Astrocyte (in vitro differentiated cells and primary cell): ENCODE results near the gene TMEM63C. TPM values are rescaled to one million over a fixed set of nuclear protein-coding genes. Genes with fewer than 3 reads are reported as not detected.

Source experiments
- DNase-seq: peaks from one replicate; pipeline ENCODE4 v3.0.0-alpha.2; 2010; ENCODE audit warnings: low read depth
- FAIRE-seq: peaks from 2 replicates; lab custom pipeline; 2011; peaks lifted over from hg19 to GRCh38; lab: Jason Lieb, UNC
- H2AFZ ChIP-seq: 2 replicates; pipeline ENCODE4 v1.6.0; 2012; ENCODE audit warnings: low read depth, low read length, inconsistent platforms
- H3K27ac ChIP-seq: 2 replicates; pipeline ENCODE4 v1.5.1; 2011; ENCODE audit warnings: low read depth, low read length, inconsistent platforms
- H3K27me3 ChIP-seq: 2 replicates; pipeline ENCODE4 v1.6.0; 2011; ENCODE audit warnings: low read length, inconsistent platforms; ENCODE audit not compliant: insufficient read depth
- H3K36me3 ChIP-seq: 2 replicates; pipeline ENCODE4 v1.5.1; 2011; ENCODE audit warnings: low read length, inconsistent platforms; ENCODE audit not compliant: insufficient read depth
- H3K4me1 ChIP-seq: 2 replicates; pipeline ENCODE4 v1.5.1; 2011; ENCODE audit warnings: low read length, inconsistent platforms; ENCODE audit not compliant: insufficient read depth
- H3K4me2 ChIP-seq: 2 replicates; pipeline ENCODE4 v1.6.0; 2012; ENCODE audit warnings: low read length, inconsistent platforms
- H3K4me3 ChIP-seq: 2 replicates; pipeline ENCODE4 v1.5.1; 2011; ENCODE audit warnings: low read depth, mild to moderate bottlenecking, low read length, inconsistent platforms; ENCODE audit not compliant: insufficient read depth
- H3K79me2 ChIP-seq: 2 replicates; pipeline ENCODE4 v1.6.0; 2012; ENCODE audit warnings: mild to moderate bottlenecking, low read length, inconsistent platforms; ENCODE audit not compliant: insufficient read depth
- H3K9ac ChIP-seq: 2 replicates; pipeline ENCODE4 v1.6.0; 2012; ENCODE audit warnings: mild to moderate bottlenecking, low read length, inconsistent platforms
- H3K9me3 ChIP-seq: 2 replicates; pipeline ENCODE4 v1.5.1; 2012; ENCODE audit warnings: low read depth, mild to moderate bottlenecking, low read length, inconsistent platforms; ENCODE audit not compliant: insufficient read depth
- H4K20me1 ChIP-seq: 2 replicates; pipeline ENCODE4 v1.6.0; 2012; ENCODE audit warnings: low read length, inconsistent platforms; ENCODE audit not compliant: insufficient read depth
- H3K27ac Mint-ChIP-seq: one replicate; pipeline ENCODE4 v1.8.0; 2021; ENCODE audit warnings: mild to moderate bottlenecking, mixed read lengths; ENCODE audit not compliant: unreplicated experiment
- H3K27me3 Mint-ChIP-seq: one replicate; pipeline ENCODE4 v1.8.0; 2021; ENCODE audit warnings: low read depth, mixed read lengths; ENCODE audit not compliant: unreplicated experiment
- H3K36me3 Mint-ChIP-seq: one replicate; pipeline ENCODE4 v1.8.0; 2021; ENCODE audit warnings: low read depth, mixed read lengths; ENCODE audit not compliant: unreplicated experiment
- H3K4me1 Mint-ChIP-seq: one replicate; pipeline ENCODE4 v1.8.0; 2021; ENCODE audit warnings: low read depth, mixed read lengths; ENCODE audit not compliant: unreplicated experiment
- H3K4me3 Mint-ChIP-seq: one replicate; pipeline ENCODE4 v1.8.0; 2021; ENCODE audit warnings: mild to moderate bottlenecking, moderate library complexity, mixed read lengths; ENCODE audit not compliant: unreplicated experiment
- H3K9me3 Mint-ChIP-seq: one replicate; pipeline ENCODE4 v1.8.0; 2021; ENCODE audit warnings: mild to moderate bottlenecking, mixed read lengths; ENCODE audit not compliant: unreplicated experiment
- EZH2 ChIP-seq: IDR thresholded peaks from 2 replicates; pipeline ENCODE4 v1.6.1; 2012; ENCODE audit warnings: mild to moderate bottlenecking, low read length, inconsistent platforms; ENCODE audit not compliant: insufficient read depth
- total RNA-seq: library from RNA; stranded (reverse); gene quantifications from 2 replicates; pipeline ENCODE4 v1.2.1, GENCODE V29; 2021
- TF ChIP-seq, protein P1 (sequence below): IDR thresholded peaks from 2 replicates; pipeline ENCODE4 v1.5.1; 2011; ENCODE audit warnings: low read depth, mild to moderate bottlenecking, inconsistent platforms, low read length, moderate library complexity; ENCODE audit not compliant: insufficient read depth

Gene TMEM63C
- total RNA-seq, 1 donor from 2014 or later = 11.3 TPM

DNA sequence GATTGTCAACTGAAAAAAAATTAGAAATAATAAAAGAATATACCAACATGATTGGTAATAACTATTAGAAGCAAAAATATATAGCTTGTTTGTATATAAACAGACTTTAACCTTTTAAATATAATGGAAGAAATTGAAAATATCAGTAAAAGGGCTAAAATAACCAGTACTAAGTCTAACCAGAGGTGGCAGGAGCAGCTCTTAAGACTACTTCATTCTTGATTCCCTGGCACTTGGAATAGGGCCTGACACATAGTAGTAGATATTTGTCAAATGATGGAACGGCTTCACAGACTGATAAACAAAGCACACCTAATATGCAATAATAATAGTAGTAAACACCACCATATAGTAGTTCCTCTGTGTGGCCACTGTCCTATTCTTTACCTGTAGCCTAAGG is 9.4 kb downstream of the TMEM63C start:
- no peak overlapping the region for H3K27ac Mint-ChIP-seq
- H3K9ac ChIP-seq = no peak overlapping the region
- no peaks in the 10 kb centered on the region for H3K79me2 ChIP-seq
- no peaks in the 10 kb centered on the region for H3K9me3 Mint-ChIP-seq
- DNase-seq = no peak
- FAIRE-seq = no peak
- H2AFZ ChIP-seq = no peak overlapping the region
- no peak overlapping the region for H3K4me2 ChIP-seq
- no peaks in the 10 kb centered on the region for H3K36me3 ChIP-seq
- peaks cover 2% of the 10 kb centered on the region for H3K36me3 Mint-ChIP-seq
- H3K4me3 Mint-ChIP-seq = no peak overlapping the region
- H3K9me3 ChIP-seq = no peaks in the 10 kb centered on the region
- H3K27ac ChIP-seq = no peak overlapping the region
- H3K4me1 Mint-ChIP-seq = peaks cover 9% of the 10 kb centered on the region
- peaks cover 3% of the 10 kb centered on the region for H4K20me1 ChIP-seq
- TF ChIP-seq, protein P1, sequence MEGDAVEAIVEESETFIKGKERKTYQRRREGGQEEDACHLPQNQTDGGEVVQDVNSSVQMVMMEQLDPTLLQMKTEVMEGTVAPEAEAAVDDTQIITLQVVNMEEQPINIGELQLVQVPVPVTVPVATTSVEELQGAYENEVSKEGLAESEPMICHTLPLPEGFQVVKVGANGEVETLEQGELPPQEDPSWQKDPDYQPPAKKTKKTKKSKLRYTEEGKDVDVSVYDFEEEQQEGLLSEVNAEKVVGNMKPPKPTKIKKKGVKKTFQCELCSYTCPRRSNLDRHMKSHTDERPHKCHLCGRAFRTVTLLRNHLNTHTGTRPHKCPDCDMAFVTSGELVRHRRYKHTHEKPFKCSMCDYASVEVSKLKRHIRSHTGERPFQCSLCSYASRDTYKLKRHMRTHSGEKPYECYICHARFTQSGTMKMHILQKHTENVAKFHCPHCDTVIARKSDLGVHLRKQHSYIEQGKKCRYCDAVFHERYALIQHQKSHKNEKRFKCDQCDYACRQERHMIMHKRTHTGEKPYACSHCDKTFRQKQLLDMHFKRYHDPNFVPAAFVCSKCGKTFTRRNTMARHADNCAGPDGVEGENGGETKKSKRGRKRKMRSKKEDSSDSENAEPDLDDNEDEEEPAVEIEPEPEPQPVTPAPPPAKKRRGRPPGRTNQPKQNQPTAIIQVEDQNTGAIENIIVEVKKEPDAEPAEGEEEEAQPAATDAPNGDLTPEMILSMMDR = no peak
- TF ChIP-seq EZH2 = no peak
- H3K4me1 ChIP-seq = peaks cover 13% of the 10 kb centered on the region
- H3K27me3 ChIP-seq = no peaks in the 10 kb centered on the region
- H3K4me3 ChIP-seq = no peak overlapping the region
- H3K27me3 Mint-ChIP-seq = peaks cover 13% of the 10 kb centered on the region

DNA sequence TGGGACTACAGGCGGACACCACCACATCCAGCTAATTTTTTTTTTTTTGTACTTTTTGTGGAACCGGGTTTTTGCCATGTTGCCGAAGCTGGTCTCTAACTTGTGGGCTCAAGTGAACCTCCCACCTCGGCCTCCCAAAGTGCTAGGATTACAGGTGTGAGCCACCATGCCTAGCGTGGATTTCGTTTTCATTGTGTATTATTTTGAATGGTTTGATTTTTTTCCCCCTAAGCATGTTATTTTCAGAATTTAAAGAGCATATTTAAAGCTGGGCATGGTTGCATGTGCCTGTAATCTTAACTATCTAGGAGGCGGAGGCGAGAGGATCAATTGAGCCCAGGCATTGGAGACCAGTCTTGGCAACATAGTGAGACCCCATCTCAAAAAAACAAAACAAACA is 13.1 kb downstream of the TMEM63C start:
- Histone ChIP-seq H3K4me1 (no peaks in the 10 kb centered on the region), H3K79me2 (no peaks in the 10 kb centered on the region), H3K36me3 (no peaks in the 10 kb centered on the region), H3K9me3 (no peaks in the 10 kb centered on the region), H3K4me2 (no peak overlapping the region), H3K27ac (no peak overlapping the region), H3K9ac (no peak overlapping the region), H4K20me1 (peaks cover 3% of the 10 kb centered on the region), H3K27me3 (peaks cover 5% of the 10 kb centered on the region), H3K4me3 (no peak overlapping the region), H2AFZ (no peak overlapping the region)
- DNase-seq = no peak
- H3K9me3 Mint-ChIP-seq = no peaks in the 10 kb centered on the region
- H3K4me3 Mint-ChIP-seq = no peak overlapping the region
- no peaks in the 10 kb centered on the region for H3K4me1 Mint-ChIP-seq
- TF ChIP-seq, protein P1 = no peak
- no peak for TF ChIP-seq EZH2
- FAIRE-seq = no peak
- peaks cover 5% of the 10 kb centered on the region for H3K36me3 Mint-ChIP-seq
- H3K27me3 Mint-ChIP-seq = peaks cover 26% of the 10 kb centered on the region
- no peak overlapping the region for H3K27ac Mint-ChIP-seq

DNA sequence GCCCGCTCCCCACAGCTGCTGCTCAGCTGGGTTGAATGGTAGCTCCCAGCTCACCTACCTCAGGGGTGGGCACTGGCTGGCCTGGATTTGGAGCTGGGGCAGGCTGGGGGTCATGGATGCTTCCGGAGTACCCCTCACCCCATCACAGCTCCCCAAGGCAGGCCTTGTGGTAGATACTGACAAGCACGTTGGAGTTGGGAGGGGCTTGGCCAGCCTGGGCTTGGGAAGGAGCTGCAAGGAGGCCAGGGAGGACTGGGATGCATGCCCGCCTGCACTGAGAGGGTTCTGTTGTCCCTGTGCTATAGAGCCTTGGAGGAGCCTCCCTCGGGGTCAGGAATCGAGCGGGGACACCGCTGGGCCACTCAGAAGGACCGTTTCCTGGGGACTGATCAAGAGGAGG is 14.2 kb downstream of the TMEM63C start:
- peaks cover 3% of the 10 kb centered on the region for H4K20me1 ChIP-seq
- H3K4me2 ChIP-seq = no peak overlapping the region

More for the DNA sequence above, 14.2 kb downstream of the TMEM63C start:
- DNase-seq (no peak), FAIRE-seq (no peak)
- Histone ChIP-seq H3K36me3 (no peaks in the 10 kb centered on the region), H3K27me3 (peaks cover 5% of the 10 kb centered on the region), H3K4me3 (no peak overlapping the region), H3K4me1 (no peaks in the 10 kb centered on the region), H3K9me3 (no peaks in the 10 kb centered on the region), H3K27ac (no peak overlapping the region), H3K9ac (no peak overlapping the region), H3K79me2 (no peaks in the 10 kb centered on the region), H2AFZ (no peak overlapping the region)
- H3K9me3 Mint-ChIP-seq = no peaks in the 10 kb centered on the region
- TF ChIP-seq, protein P1 = no peak
- TF ChIP-seq EZH2 = no peak
- peaks cover 7% of the 10 kb centered on the region for H3K36me3 Mint-ChIP-seq
- no peak overlapping the region for H3K27ac Mint-ChIP-seq
- H3K27me3 Mint-ChIP-seq = peaks cover 30% of the 10 kb centered on the region
- H3K4me3 Mint-ChIP-seq = no peak overlapping the region
- no peaks in the 10 kb centered on the region for H3K4me1 Mint-ChIP-seq
